Upper lobe of right lung (tissue), 1 donor: ENCODE measurements around the gene LAMA5. TPM values are rescaled to one million over a fixed set of nuclear protein-coding genes. Genes with fewer than 3 reads are reported as not detected.

Experiments used
- ATAC-seq: fragments of 200-7000 bp; cut with Tn5 transposase; one replicate; pipeline ENCODE4 v1.9.1; 2020; ENCODE audit warnings: mild to moderate bottlenecking, moderate library complexity
- DNase-seq: peaks from one replicate; pipeline ENCODE4 v3.0.0-alpha.2; 2020
- H3K27ac ChIP-seq: fragments of 200-600 bp; one replicate; pipeline ENCODE4 v1.8.0; 2022
- H3K27me3 ChIP-seq: fragments of 200-600 bp; one replicate; pipeline ENCODE4 v1.8.0; 2022; ENCODE audit warnings: mild to moderate bottlenecking
- H3K36me3 ChIP-seq: fragments of 200-600 bp; one replicate; pipeline ENCODE4 v1.8.0; 2022
- H3K4me1 ChIP-seq: fragments of 200-600 bp; one replicate; pipeline ENCODE4 v1.8.0; 2022
- H3K4me3 ChIP-seq: fragments of 200-600 bp; one replicate; pipeline ENCODE4 v1.8.0; 2022; ENCODE audit warnings: mild to moderate bottlenecking
- H3K9me3 ChIP-seq: fragments of 200-600 bp; one replicate; pipeline ENCODE4 v1.8.0; 2022
- intact Hi-C: fragments of 100-400 bp; cut with DNase I; formaldehyde crosslinking; loops from one replicate; pipeline ENCODE4 v1.11.0; 2022
- total RNA-seq: library from RNA; stranded (reverse); fragmentation: NEBNext Ultra II Directional; extraction: Animal tissue kit (Norgen Biotek cat#: 25700); gene quantifications from one replicate; pipeline ENCODE4 v1.2.1, GENCODE V29; 2021
- TF ChIP-seq, protein P1 (sequence below): fragments of 200-600 bp; IDR thresholded peaks from one replicate; pipeline ENCODE4 v1.8.0; 2022; ENCODE audit warnings: antibody characterized with exemption
- donor health status: DM: no; HTN: yes; CAD: no; lungs with severe emphysema.

Gene LAMA5
- total RNA-seq, 1 donor from 2014 or later: 279 TPM

DNA sequence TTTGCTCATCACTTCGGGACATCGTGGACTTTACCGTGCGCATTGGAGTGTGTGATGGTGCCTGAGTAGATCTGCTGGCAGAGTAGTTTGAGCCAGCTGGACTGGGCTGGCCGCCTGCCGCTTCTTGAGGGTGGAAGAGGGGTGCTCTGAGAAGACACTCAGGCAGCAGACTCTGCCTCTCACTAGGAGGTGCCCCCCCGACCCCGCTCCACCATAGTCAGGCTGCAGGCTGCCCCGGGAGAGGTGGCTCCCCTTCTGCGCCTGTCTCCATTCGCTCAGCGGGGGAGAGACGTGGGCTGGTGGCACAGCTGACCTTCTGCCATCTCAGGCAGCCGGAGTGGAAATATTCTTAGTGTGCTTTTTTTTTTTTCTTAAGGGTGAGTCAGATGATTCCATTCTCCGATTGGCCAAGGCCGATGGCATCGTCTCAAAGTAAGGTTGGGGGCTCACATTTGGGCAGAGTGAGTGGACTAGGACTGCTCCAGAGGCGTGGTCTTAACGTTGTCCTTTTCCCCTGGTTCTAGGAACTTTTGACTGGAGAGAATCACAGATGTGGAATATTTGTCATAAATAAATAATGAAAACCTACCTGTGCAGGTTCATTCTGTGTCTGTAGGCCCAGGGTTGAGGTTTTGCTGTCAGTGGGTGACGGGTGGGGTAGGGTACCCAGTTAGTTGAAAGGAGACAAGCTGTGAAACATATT, 21.0 kb upstream of the LAMA5 start:
- Histone ChIP-seq H3K9me3 (no peaks in the 10 kb centered on the region), H3K36me3 (peaks cover 29% of the 10 kb centered on the region), H3K27me3 (no peaks in the 10 kb centered on the region), H3K4me3 (peak overlapping the region; percentile 100), H3K27ac (no peak overlapping the region), H3K4me1 (peaks cover 9% of the 10 kb centered on the region)
- TF ChIP-seq, protein P1, sequence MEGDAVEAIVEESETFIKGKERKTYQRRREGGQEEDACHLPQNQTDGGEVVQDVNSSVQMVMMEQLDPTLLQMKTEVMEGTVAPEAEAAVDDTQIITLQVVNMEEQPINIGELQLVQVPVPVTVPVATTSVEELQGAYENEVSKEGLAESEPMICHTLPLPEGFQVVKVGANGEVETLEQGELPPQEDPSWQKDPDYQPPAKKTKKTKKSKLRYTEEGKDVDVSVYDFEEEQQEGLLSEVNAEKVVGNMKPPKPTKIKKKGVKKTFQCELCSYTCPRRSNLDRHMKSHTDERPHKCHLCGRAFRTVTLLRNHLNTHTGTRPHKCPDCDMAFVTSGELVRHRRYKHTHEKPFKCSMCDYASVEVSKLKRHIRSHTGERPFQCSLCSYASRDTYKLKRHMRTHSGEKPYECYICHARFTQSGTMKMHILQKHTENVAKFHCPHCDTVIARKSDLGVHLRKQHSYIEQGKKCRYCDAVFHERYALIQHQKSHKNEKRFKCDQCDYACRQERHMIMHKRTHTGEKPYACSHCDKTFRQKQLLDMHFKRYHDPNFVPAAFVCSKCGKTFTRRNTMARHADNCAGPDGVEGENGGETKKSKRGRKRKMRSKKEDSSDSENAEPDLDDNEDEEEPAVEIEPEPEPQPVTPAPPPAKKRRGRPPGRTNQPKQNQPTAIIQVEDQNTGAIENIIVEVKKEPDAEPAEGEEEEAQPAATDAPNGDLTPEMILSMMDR: no peak
- intact Hi-C loops: no loop called here
- DNase-seq (no peak), ATAC-seq (no peak)

DNA sequence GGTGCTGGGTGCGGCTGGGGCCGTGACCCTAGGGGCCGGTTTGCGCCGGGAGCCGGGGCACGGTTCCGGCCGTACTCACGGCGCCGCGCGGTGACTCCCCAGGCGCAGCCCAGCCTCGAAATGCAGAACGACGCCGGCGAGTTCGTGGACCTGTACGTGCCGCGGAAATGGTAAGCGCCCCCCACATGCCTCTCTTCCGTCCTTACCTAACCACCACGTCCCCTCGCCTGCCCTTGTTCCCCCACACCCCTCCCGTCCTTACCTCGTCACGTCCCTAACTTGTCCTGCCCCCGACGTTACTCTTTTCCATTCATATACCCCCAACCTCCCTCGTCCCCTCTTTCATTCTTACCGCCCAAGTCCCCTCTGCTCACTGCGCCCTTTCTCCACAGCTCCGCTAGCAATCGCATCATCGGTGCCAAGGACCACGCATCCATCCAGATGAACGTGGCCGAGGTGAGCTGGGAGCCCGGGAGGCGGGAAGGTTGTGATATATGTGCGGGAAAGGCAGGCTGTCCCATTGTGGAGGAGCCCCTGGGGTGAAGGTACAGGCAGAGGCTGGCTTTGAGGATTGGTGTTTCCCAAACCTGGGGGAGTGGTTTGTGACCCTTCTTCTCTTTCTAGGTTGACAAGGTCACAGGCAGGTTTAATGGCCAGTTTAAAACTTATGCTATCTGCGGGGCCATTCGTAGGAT, 20.3 kb upstream of the LAMA5 start:
- no peak for ATAC-seq
- Histone ChIP-seq H3K36me3 (peaks cover 29% of the 10 kb centered on the region), H3K27ac (peak overlapping the region; percentile 97), H3K4me1 (peaks cover 12% of the 10 kb centered on the region), H3K9me3 (no peaks in the 10 kb centered on the region), H3K4me3 (peak overlapping the region; percentile 100), H3K27me3 (no peaks in the 10 kb centered on the region)
- intact Hi-C loops: no loop called here
- TF ChIP-seq, protein P1: no peak
- no peak for DNase-seq

DNA sequence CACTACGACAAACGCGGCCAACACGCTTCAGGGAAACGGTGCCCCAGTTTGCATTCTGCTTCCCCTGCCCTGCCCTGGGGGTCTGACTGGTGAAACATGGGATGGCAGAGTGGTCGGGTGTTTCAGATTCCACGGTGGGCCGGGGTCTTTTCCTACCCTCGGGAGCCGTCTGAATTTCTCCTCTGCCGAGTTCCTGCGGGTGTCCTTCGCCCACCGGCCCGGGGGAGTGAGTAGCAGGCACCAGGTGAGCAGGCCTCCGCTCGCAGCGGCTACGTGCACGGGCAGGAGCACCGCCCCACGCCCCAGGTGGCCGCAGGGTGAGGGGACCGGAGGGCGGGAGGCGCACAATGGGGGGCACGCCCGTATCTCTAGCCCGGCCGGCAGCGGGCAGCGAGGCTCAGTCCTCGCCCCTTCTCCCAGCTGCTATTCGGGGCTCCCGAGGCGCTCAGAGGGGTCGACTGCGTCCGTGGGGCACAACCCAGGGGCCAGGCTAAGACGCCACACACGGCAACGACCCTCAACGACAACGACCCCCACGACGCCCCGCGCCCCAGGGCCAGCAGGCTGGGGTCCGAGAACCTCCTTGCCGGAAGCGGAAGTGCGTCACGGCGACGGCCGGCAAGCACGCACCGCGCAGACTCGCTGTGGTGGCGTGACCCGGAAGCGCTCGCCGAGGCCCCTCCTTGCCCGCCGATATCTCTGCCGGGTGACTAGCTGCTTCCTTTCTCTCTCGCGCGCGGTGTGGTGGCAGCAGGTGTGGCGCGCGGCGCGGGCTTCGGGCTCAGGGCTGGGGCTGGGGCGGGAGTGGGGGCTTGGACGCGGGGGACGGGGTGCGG, 19.5 kb upstream of the LAMA5 start, which contains the start of gene RPS21:
Gene RPS21 (plus strand): TSS at position 721 of the 836 bp plus-strand sequence. CDS start 236 bp downstream, outside the sequence.
- DNase-seq (peak; percentile 97), ATAC-seq (peak; percentile 95)
- intact Hi-C loops: no loop called here
- Histone ChIP-seq H3K27ac (peak within 1 kb of the TSS; percentile 97), H3K4me1 (peaks cover 14% of the 10 kb centered on the region), H3K9me3 (no peaks in the 10 kb centered on the region), H3K27me3 (no peaks in the 10 kb centered on the region), H3K4me3 (peak within 1 kb of the TSS; percentile 100), H3K36me3 (peaks cover 29% of the 10 kb centered on the region)
- TF ChIP-seq, protein P1: no peak

DNA sequence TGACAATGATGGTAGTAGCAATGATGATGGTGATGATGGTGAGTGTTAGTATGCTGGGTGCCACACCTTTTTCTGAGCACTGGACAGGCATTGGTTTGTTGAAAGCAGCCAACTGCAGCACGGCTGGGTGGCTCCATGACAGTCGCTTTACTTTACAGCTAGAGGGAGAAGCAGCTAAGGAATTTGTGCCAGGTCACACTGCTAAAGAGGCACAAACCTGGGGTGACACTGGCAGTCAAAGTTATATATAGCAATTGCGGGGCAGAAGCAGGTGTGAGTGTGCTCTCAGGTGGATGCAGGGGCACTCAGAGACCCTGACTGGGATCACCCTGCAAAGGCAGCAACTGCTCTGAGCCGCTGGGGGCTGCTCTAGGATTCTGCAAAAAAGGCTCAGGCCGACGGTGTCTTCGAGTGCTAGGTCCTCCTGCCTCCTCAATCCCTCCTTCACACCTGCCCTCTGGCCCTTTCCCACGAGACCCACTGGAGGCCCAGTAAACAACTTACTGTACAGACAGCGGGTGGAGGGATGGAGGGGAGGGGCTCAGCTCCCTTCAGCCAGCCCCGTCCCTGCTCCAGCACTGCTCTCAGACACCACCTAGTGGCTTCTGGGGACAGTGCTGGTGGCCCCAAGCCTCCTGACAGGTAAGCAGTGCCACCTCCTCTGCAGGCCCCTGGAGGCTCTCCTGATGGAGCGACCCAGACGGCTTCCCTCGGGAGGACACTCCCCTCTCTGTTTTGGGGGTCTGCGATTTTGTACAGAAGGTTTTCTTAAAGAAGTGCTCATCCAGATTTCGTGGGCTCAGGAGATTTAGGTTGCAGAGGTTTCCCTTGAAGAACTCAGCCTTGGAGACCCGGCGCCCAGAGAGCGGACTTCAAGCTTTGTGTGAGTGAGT, 15.4 kb upstream of the LAMA5 start:
- no peaks in the 10 kb centered on the region for H3K9me3 ChIP-seq
- TF ChIP-seq, protein P1: peak; percentile 95
- no peak overlapping the region for H3K4me3 ChIP-seq
- peak; percentile 83 for ATAC-seq
- H3K4me1 ChIP-seq: peaks cover 17% of the 10 kb centered on the region
- no peaks in the 10 kb centered on the region for H3K27me3 ChIP-seq
- peak; percentile 88 for DNase-seq
- H3K27ac ChIP-seq: no peak overlapping the region
- no peaks in the 10 kb centered on the region for H3K36me3 ChIP-seq
- intact Hi-C loops: no loop called here

DNA sequence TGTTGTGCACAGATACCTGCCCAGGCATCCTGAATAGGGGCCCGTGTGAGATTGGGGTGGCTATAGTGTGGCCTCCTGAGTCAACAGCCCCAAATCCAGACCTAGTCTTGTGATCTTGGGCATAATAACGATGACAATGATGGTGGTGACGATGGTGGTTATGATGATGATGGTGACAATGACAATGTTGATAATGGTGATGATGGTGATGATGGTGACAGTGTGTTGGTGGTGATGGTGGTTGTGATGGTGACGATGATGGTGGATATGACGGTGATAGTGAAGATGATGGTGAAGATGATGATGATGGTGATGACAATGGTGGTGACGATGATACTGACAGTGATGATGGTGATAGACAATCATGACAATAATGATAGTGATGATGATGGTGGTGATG, 14.7 kb upstream of the LAMA5 start:
- Histone ChIP-seq H3K27ac (no peak overlapping the region), H3K4me1 (peaks cover 23% of the 10 kb centered on the region), H3K36me3 (no peaks in the 10 kb centered on the region), H3K27me3 (no peaks in the 10 kb centered on the region), H3K9me3 (no peaks in the 10 kb centered on the region), H3K4me3 (no peak overlapping the region)
- ATAC-seq (no peak), DNase-seq (no peak)
- intact Hi-C loops: no loop called here
- TF ChIP-seq, protein P1: no peak
